Measurements from ENCODE around the gene FOXK1.

The FOXK1 gene

DNA sequence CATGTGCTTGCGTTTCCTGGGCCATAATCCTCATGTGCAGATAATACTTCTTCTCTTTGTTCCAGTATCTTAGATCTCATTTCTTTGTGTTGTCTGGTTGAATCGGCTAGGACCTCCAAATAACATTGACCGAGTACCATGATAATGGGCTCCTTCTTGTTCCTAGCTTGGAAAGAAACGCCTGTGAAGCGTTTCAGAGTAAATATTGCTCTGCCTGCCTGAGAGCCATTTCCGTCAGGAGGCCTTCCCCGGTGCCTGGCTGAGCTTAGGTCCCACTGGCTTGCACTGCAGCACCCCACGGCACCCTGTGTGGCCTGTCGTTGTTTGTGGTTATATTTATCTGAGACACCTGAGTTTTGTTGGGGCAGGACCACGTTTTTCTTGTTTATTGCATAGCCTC lies 17.7 kb downstream of the FOXK1 start:
- DNase-seq (ENCODE audit: low spot score) = no peak

- no peak for DNase-seq (ENCODE audit: low spot score)
These were observed 18.6 kb downstream of the FOXK1 start for GRCh38 chr7:4700577-4701235.

DNA sequence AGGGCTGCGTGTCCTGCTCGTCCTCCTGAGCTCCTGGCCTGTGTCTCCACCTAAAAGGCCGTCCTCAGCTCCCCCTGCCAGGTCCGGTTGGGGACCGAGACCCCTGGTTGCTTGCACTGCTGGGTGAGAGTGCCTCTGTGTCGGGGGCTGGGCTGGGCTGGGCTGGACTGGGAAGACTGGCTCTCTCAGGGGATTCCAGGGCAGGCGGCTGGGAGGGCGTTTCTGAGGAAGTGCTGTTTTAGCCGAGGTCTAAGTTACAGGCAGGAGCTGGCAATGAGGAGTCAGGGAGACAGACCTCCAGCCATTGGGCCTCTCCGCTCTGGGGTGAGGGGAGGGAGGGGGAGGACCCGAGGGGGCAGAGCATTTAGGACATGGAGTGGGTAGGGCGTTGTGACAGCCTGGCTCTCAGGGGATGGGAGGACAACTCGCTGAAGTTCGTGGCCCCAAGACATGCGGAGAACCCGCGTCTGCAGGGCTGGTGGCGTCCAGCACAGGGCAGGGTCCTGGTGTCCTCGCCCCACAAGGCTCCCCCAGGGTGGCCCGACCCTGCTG lies 20.9 kb downstream of the FOXK1 start:
- no peak for DNase-seq (ENCODE audit: low spot score)

GRCh38 chr7:4703532-4703931 lies 21.4 kb downstream of the FOXK1 start:
- DNase-seq (ENCODE audit: low spot score) = no peak

GRCh38 chr7:4706384-4707216 lies 24.5 kb downstream of the FOXK1 start:
- DNase-seq (ENCODE audit: low spot score) = no peak

GRCh38 chr7:4707217-4707741 lies 25.2 kb downstream of the FOXK1 start:
- DNase-seq (ENCODE audit: low spot score) = no peak

DNA sequence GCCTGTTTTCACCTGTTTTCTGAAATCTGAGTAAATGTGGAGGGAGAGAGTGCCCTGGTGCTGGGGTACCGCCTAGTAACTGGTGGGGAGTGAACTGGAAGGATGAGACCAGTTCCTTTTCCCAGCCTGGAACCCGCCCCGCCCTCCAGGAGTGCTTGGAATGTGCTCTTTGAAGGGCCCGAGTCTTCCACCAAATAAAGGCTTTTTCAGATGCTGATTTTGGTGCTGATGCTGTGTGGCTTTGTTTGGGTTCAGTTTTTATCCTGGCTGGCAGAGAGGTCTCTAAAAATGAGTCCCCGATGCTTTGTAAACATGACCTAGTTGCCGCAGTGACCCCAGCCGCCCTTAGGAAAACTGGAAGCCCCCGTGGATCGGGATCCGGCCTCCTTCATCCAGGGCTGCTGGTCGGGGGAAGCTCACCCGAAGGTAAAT lies 25.9 kb downstream of the FOXK1 start:
- DNase-seq (ENCODE audit: low spot score) = no peak

- DNase-seq (ENCODE audit: low spot score) = no peak
These were observed 27.1 kb downstream of the FOXK1 start for GRCh38 chr7:4709187-4709586.

- DNase-seq (ENCODE audit: low spot score) = no peak
These were observed 29.0 kb downstream of the FOXK1 start for GRCh38 chr7:4711093-4711492.

DNA sequence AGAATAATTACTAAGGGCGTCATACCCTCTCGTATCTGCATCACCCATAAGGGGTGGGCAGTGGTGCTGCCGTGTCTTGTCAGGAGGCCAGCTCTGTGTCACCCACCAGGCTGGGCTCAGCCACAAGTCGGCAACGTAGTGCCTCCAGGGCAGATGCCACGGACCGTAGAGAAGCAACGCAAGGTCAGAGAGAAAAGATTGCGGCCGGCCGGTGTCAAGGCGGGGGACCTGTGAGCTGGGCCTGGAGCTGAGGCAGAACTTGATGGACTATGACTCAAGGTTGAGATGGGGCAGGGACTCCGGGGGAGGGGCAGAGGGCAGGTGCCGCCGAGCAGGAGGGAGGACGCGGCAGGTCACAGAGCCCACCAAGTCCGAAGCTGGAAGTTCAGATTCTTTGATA lies 29.5 kb downstream of the FOXK1 start:
- DNase-seq (ENCODE audit: low spot score) = no peak

- no peak for DNase-seq (ENCODE audit: low spot score)
These were observed 30.4 kb downstream of the FOXK1 start for GRCh38 chr7:4712281-4713182.

- DNase-seq (ENCODE audit: low spot score) = no peak
These were observed 31.2 kb downstream of the FOXK1 start for GRCh38 chr7:4713183-4713784.

- DNase-seq (ENCODE audit: low spot score) = no peak
These were observed 32.1 kb downstream of the FOXK1 start for GRCh38 chr7:4714161-4714700.

DNA sequence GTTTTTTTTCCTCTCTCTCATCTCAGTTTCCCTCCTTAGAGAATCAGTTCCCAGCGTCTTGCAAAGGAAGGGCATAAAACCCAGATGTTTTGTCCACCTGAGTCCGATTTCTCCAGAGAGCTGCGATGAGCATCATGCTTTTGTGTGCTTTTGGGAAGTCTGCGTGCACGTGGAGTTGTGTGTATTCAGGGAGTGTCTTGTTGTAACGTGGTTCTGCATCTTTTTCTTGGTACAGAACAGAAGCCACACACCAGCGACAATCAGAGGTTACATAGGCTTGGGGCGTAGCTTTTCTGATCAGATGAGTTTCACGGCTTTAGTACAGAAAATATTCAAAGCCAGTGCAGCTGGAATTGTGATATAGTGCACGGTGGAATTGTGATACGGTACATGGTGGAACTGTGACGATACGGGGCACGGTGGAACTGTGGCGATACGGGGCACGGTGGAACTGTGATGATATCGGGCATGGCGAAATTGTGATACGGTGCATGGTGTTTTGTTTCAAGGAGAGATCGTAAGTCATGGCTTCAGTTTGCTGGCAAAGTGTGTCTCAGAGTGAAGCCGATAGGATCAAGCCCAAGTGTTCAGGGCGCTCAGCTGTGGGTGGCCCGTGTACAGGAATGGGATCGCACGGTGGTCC lies 32.8 kb downstream of the FOXK1 start:
- no peak for DNase-seq (ENCODE audit: low spot score)

GRCh38 chr7:4715410-4715776 lies 33.3 kb downstream of the FOXK1 start:
- DNase-seq (ENCODE audit: low spot score) = no peak

DNA sequence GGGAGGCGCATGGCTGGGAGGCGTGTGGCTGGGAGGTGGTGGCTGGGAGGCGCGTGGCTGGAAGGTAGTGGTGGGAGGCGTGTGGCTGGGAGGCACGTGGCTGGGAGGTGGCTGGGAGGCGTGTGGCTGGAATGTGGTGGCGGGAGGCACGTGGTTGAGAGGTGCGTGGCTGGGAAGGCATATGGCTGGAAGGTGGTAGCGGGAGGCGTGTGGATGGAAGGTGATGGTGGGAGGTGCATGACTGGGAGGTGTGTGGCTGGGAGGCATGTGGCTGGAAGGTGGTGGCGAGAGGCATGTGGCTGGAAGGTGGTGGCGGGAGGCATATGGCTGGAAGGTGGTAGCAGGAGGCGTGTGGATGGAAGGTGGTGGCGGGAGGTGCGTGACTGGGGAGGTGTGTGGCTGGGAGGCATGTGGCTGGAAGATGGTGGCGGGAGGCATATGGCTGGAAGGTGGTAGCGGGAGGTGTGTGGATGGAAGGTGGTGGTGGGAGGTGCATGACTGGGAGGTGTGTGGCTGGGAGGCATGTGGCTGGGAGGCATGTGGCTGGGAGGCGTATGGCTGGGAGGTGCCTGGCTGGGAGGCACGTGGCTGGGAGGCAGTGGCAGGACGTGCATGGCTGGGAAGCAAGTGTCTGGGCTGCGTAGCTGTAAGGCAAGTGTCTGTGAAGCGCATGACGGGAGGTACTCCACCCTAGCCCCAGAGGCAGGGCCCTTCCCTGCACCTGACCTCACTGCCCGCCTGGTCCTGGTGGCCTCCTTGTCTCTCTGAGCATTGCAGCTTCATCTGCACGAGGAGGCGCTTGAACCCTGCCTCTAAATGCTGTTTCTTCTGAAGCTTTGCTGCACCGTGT lies 35.1 kb downstream of the FOXK1 start:
- no peak for DNase-seq (ENCODE audit: low spot score)

DNA sequence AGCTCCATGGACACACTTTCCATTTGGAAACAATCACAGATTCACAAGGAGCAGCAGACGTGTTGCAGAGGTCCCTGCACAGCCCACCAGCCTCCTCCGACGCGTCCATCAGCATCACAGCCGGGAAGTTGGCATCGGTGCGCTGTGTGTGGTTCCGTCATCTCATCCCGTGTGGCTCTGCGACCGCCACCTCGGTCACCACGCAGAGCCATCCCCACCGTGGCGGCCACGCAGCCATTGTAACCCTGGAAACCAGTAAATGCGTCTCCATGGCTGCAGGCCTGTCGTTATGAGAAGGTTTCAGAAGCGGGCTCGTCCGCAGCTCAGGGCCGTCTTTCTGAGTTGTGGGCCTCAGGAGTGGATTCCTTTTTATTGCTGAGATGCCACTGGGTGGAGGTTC lies 36.0 kb downstream of the FOXK1 start:
- DNase-seq (ENCODE audit: low spot score) = no peak

GRCh38 chr7:4720225-4720624 lies 38.1 kb downstream of the FOXK1 start:
- DNase-seq (ENCODE audit: low spot score) = no peak

- no peak for DNase-seq (ENCODE audit: low spot score)
These were observed 40.2 kb downstream of the FOXK1 start for GRCh38 chr7:4722308-4722707.

All from COLO829 (cell line).